Astrocyte of the cerebellum (primary cell): ENCODE data around the gene OMP.

Experiments
- DNase-seq: peaks from one replicate; pipeline ENCODE4 v3.0.0-alpha.2; 2011; ENCODE audit warnings: low read depth
- H3K4me3 ChIP-seq: 2 replicates; pipeline ENCODE4 v1.5.1; 2011; ENCODE audit warnings: mild to moderate bottlenecking, low read depth, low read length, moderate library complexity
- CTCF ChIP-seq: IDR thresholded peaks from 2 replicates; pipeline ENCODE4 v1.5.1; 2012; ENCODE audit warnings: low read length, low read depth, moderate library complexity, mild to moderate bottlenecking; ENCODE audit errors: missing control alignments
- in situ Hi-C: cut with HindIII; loops from 2 replicates; pipeline ENCODE4 v1.10.0; 2017; ENCODE audit warnings: low sequenced_read_pairs

The OMP gene

GRCh38 chr11:77074205-77074604 is 28.4 kb upstream of the OMP start:
- no peak for DNase-seq
- no peak for TF ChIP-seq CTCF
- in situ Hi-C loops = no loop called here
- no peak overlapping the region for H3K4me3 ChIP-seq

GRCh38 chr11:77074626-77075221 is 27.9 kb upstream of the OMP start:
- in situ Hi-C loops = no loop called here
- no peak for TF ChIP-seq CTCF
- no peak for DNase-seq
- no peak overlapping the region for H3K4me3 ChIP-seq

GRCh38 chr11:77075425-77075905 is 27.2 kb upstream of the OMP start:
- no peak for DNase-seq
- H3K4me3 ChIP-seq = no peak overlapping the region
- in situ Hi-C loops = no loop called here
- TF ChIP-seq CTCF = no peak

GRCh38 chr11:77079666-77080065 is 23.0 kb upstream of the OMP start:
- no peak for DNase-seq
- in situ Hi-C loops = no loop called here
- TF ChIP-seq CTCF = no peak
- H3K4me3 ChIP-seq = no peak overlapping the region

- no peak for DNase-seq
- in situ Hi-C loops = no loop called here
- TF ChIP-seq CTCF = no peak
Measured at GRCh38 chr11:77080643-77081210, 21.9 kb upstream of the OMP start.

GRCh38 chr11:77081381-77081851 is 21.2 kb upstream of the OMP start:
- no peak overlapping the region for H3K4me3 ChIP-seq
- in situ Hi-C loops = no loop called here

More at GRCh38 chr11:77080643-77081210, 21.9 kb upstream of the OMP start:
- H3K4me3 ChIP-seq = no peak overlapping the region

More at GRCh38 chr11:77081381-77081851, 21.2 kb upstream of the OMP start:
- DNase-seq = no peak
- TF ChIP-seq CTCF = no peak
